OCI-LY7 (cell line): ENCODE data around the gene SPDYE1.
"Not testable (repeated sequence)": the region's sequence is repeated elsewhere in the genome, so short reads cannot be mapped to it uniquely, and the experiment has no call there.

Experiments used
- EZH2phosphoT487 ChIP-seq: fragments of 200-600 bp; sonication (generic); IDR thresholded peaks from 2 replicates; pipeline ENCODE4 v1.6.1; 2018; ENCODE audit warnings: low read depth, borderline replicate concordance, mild to moderate bottlenecking, mixed run types, antibody characterized with exemption, low read length, moderate library complexity, mixed read lengths
- TF ChIP-seq, protein P1 (sequence below): fragments of 200-600 bp; sonication (generic); conservative IDR thresholded peaks from 2 replicates; pipeline ENCODE4 v1.5.1; 2014; ENCODE audit warnings: mild to moderate bottlenecking, antibody characterized with exemption, low read length, moderate library complexity, mixed read lengths

DNA sequence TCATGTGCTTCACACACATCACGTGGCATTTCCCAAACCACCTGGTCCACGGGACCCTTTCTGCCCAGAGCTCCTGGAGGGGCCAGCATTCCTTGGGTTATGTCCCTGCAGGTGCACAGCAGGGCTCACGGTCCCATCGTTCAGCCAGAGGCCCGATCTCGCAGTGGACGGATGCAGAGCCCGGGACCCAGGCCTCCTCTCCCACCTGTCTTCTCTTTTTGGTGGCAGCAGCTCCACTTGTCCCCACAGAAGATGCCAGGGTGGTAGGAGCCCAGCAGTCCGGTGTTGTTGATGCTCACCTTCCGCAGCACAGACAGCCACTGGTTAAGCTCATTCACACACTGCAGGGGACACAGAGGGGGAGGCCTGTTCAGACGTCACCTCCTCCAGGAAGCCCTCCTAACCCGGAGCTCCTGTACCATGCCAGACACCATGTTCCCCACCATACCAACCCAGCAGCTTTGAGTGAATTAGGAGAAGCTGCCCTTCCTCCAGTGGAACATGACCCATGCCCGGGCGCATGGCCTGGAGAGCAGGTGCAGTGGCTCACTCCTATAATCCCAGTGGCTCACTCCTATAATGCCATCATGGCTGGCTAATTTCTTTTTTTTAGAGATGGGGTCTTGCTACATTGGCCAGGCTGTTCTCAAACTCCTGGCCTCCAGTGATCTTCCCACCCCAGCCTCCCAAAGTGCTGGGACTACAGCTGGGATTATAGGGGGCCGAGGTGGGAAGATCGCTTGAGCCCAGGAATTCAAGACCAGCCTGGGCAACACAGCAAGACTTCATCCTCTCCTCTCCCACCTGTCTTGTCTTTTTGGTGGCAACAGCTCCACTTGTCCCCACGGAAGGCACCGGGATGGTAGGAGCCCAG is 36.5 kb downstream of the SPDYE1 start:
- TF ChIP-seq, protein P1, sequence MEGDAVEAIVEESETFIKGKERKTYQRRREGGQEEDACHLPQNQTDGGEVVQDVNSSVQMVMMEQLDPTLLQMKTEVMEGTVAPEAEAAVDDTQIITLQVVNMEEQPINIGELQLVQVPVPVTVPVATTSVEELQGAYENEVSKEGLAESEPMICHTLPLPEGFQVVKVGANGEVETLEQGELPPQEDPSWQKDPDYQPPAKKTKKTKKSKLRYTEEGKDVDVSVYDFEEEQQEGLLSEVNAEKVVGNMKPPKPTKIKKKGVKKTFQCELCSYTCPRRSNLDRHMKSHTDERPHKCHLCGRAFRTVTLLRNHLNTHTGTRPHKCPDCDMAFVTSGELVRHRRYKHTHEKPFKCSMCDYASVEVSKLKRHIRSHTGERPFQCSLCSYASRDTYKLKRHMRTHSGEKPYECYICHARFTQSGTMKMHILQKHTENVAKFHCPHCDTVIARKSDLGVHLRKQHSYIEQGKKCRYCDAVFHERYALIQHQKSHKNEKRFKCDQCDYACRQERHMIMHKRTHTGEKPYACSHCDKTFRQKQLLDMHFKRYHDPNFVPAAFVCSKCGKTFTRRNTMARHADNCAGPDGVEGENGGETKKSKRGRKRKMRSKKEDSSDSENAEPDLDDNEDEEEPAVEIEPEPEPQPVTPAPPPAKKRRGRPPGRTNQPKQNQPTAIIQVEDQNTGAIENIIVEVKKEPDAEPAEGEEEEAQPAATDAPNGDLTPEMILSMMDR = not testable (repeated sequence)
- TF ChIP-seq EZH2phosphoT487 = not testable (repeated sequence)
